ENCODE measurements around the gene PLD2. TPM values are rescaled to one million over a fixed set of nuclear protein-coding genes. Genes with fewer than 3 reads are reported as not detected.

PLD2 gene
- total RNA-seq = 30.3 to 35.3 TPM (median 32.1 TPM) in 3 replicates
- long read RNA-seq, transcript PLD2-201 (25 exons, 3,503 nt) = major isoform, 24 of 43 reads
- long read RNA-seq, partial matches to known transcripts = 4 of 43 reads
- long read RNA-seq, other reads (novel, unspliced or antisense) = 14 of 43 reads

DNA sequence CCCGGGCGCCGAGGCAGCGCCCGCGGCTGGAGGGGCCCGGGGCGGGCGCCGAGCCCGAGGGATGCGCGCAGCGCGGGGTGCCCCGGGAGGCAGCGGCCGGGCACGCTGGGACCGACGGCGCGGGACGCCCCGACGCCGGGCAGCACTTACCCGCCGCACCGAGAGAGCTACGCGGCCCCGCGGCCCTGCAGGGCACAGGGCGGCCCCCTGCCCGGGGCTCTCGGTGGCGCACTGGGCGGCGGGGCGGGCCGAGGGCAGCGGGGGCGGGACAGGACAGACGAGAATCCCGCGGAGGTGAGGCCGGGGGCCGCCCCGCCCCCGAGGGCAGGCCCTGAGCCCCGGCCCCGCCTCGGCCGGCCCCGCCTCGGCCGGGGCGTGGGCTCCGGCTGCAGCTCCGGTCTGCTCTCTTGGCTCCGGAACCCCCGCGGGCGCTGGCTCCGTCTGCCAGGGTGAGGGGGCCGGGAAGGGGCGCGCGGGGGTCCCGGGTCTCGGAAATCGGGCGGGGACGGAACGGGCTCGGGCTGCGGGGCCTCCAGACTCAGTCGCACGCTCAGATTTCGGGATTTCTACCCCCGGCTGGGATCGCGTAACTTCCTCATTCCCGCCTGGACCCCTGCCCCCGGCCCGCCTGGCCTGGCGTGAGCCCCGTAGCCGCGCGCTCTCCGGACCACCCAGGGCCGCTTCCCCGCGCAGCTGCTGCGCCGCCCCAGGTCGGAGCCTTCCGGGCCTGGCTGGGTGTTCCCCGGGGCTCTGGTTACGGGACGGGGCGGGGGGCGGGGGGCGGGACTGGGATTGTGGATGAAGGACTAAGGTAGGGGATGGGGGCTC lies at the start of gene PLD2:
Gene PLD2, plus strand, starts transcription at position 376 of the 828 bp plus-strand sequence. CDS start 621 bp downstream, outside the sequence.
- TF ChIP-seq, protein P1, sequence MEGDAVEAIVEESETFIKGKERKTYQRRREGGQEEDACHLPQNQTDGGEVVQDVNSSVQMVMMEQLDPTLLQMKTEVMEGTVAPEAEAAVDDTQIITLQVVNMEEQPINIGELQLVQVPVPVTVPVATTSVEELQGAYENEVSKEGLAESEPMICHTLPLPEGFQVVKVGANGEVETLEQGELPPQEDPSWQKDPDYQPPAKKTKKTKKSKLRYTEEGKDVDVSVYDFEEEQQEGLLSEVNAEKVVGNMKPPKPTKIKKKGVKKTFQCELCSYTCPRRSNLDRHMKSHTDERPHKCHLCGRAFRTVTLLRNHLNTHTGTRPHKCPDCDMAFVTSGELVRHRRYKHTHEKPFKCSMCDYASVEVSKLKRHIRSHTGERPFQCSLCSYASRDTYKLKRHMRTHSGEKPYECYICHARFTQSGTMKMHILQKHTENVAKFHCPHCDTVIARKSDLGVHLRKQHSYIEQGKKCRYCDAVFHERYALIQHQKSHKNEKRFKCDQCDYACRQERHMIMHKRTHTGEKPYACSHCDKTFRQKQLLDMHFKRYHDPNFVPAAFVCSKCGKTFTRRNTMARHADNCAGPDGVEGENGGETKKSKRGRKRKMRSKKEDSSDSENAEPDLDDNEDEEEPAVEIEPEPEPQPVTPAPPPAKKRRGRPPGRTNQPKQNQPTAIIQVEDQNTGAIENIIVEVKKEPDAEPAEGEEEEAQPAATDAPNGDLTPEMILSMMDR (IDR thresholded peaks at IDR 0.05) = no peak
- Mint-ChIP-seq H3K36me3 (ENCODE audit: low read depth) (peaks cover 13% of the 10 kb centered on the region), H3K27me3 (ENCODE audit: low read depth) (no peaks in the 10 kb centered on the region), H3K4me1 (ENCODE audit: low read depth) (peaks cover 22% of the 10 kb centered on the region), H3K9me3 (ENCODE audit: low read depth) (no peaks in the 10 kb centered on the region), H3K4me3 (ENCODE audit: unreplicated experiment) (peak within 1 kb of the TSS; percentile 80), H3K27ac (ENCODE audit: unreplicated experiment) (peak within 1 kb of the TSS; percentile 73)
- DNase-seq (ENCODE audit: low spot score) = no peak

GRCh38 chr17:4759776-4760236 lies 47.1 kb upstream of the PLD2 start:
- DNase-seq (ENCODE audit: low spot score) = peak; percentile 25
- H3K36me3 Mint-ChIP-seq (ENCODE audit: low read depth) = peaks cover 2% of the 10 kb centered on the region
- H3K27ac Mint-ChIP-seq (ENCODE audit: unreplicated experiment) = no peak overlapping the region
- TF ChIP-seq, protein P1 (IDR thresholded peaks at IDR 0.05) = no peak
- H3K4me3 Mint-ChIP-seq (ENCODE audit: unreplicated experiment) = no peak overlapping the region
- peaks cover 33% of the 10 kb centered on the region for H3K27me3 Mint-ChIP-seq (ENCODE audit: low read depth)
- H3K4me1 Mint-ChIP-seq (ENCODE audit: low read depth) = no peaks in the 10 kb centered on the region
- H3K9me3 Mint-ChIP-seq (ENCODE audit: low read depth) = no peaks in the 10 kb centered on the region

DNA sequence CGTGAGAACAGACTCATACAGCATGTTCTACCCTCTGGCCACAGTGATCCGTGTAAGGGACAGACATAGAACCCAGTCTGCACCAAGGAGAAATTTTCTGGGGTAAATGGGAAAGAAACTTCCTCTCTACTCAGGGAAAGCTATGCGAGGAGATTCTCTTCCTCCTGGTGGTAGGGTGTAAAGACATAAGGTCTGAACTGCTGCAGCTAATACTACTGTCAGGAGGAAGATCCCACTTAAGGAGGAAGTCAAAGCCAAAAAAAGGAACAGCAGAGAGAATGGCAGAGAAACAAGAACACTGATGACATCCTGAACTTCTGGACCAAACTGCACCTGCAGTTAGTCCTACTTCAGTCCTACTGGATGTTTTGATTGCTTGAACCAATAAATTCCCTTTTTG lies 42.4 kb upstream of the PLD2 start:
- no peak for DNase-seq (ENCODE audit: low spot score)
- Mint-ChIP-seq H3K27ac (ENCODE audit: unreplicated experiment) (no peak overlapping the region), H3K9me3 (ENCODE audit: low read depth) (no peaks in the 10 kb centered on the region), H3K4me3 (ENCODE audit: unreplicated experiment) (no peak overlapping the region), H3K27me3 (ENCODE audit: low read depth) (peaks cover 14% of the 10 kb centered on the region), H3K36me3 (ENCODE audit: low read depth) (no peaks in the 10 kb centered on the region), H3K4me1 (ENCODE audit: low read depth) (no peaks in the 10 kb centered on the region)
- TF ChIP-seq, protein P1 (IDR thresholded peaks at IDR 0.05) = no peak

- DNase-seq (ENCODE audit: low spot score) = peak; percentile 5
- Mint-ChIP-seq H3K4me1 (ENCODE audit: low read depth) (no peaks in the 10 kb centered on the region), H3K36me3 (ENCODE audit: low read depth) (no peaks in the 10 kb centered on the region)
These were observed 40.8 kb upstream of the PLD2 start for GRCh38 chr17:4766201-4766600.

GRCh38 chr17:4766723-4767122 lies 40.2 kb upstream of the PLD2 start:
- no peak for DNase-seq (ENCODE audit: low spot score)
- Mint-ChIP-seq H3K36me3 (ENCODE audit: low read depth) (no peaks in the 10 kb centered on the region), H3K27me3 (ENCODE audit: low read depth) (peaks cover 10% of the 10 kb centered on the region), H3K9me3 (ENCODE audit: low read depth) (no peaks in the 10 kb centered on the region), H3K27ac (ENCODE audit: unreplicated experiment) (no peak overlapping the region), H3K4me1 (ENCODE audit: low read depth) (no peaks in the 10 kb centered on the region), H3K4me3 (ENCODE audit: unreplicated experiment) (no peak overlapping the region)
- TF ChIP-seq, protein P1 (IDR thresholded peaks at IDR 0.05) = no peak

More at GRCh38 chr17:4766201-4766600, 40.8 kb upstream of the PLD2 start:
- Mint-ChIP-seq H3K27ac (ENCODE audit: unreplicated experiment) (no peak overlapping the region), H3K27me3 (ENCODE audit: low read depth) (peaks cover 6% of the 10 kb centered on the region), H3K9me3 (ENCODE audit: low read depth) (no peaks in the 10 kb centered on the region), H3K4me3 (ENCODE audit: unreplicated experiment) (no peak overlapping the region)
- TF ChIP-seq, protein P1 (IDR thresholded peaks at IDR 0.05) = no peak
